Heart left ventricle (tissue), 13 donors: ENCODE data around the gene MCTP1.

Experiments used
- POLR2A ChIP-seq, 2 donors: fragments of 450-650 bp; IDR thresholded peaks; one replicate each; pipeline ENCODE4 v1.6.1; 2017; ENCODE audit warnings: antibody characterized with exemption in 2 of 2, mild to moderate bottlenecking in 2 of 2, moderate library complexity in 2 of 2
- TF ChIP-seq, protein P1 (sequence below), 12 donors: fragments of 200-600 bp; sonication (generic) in 4 of 12; IDR thresholded peaks; one replicate each; pipeline versions ENCODE4 v1.5.0 to v1.8.0; 2018 to 2022; ENCODE audit warnings: antibody characterized with exemption in 12 of 12, mild to moderate bottlenecking in 5 of 12
- donor health status: ischemic (EF 13 %, LVEDD 7.1; RV severe dilation, severe dysfunction).
- donor health status: DM: no; HTN: yes; CAD: no.
- donor health status: DM: no; HTN: no; CAD: no.
- donor health status: ischemic (EF 25% LVEDD 6.9; RV normal size, moderate dysfunction).
- donor health status: ischemic (EF 25% LVEDD 5.7; RV mildly dilated, moderate dysfunction).
- donor health status: ischemic (EF 35%, LVEDD 5.7; RV mildly dilated, moderate dysfunction).
- donor health status: nonischemic (EF 11% LVEDD 7.7; RV severe dilation, severe dysfunction).
- donor health status: DM: yes; HTN: yes; CAD: no.
- donor health status: PGD.
- donor health status: ischemic (EF 29% LVEDD 5.4; RV normal size, mild dysfunction).
- donor health status: nonischemic (EF 23%, LVEDD 6.1; RV moderate dilation, normal function).

DNA sequence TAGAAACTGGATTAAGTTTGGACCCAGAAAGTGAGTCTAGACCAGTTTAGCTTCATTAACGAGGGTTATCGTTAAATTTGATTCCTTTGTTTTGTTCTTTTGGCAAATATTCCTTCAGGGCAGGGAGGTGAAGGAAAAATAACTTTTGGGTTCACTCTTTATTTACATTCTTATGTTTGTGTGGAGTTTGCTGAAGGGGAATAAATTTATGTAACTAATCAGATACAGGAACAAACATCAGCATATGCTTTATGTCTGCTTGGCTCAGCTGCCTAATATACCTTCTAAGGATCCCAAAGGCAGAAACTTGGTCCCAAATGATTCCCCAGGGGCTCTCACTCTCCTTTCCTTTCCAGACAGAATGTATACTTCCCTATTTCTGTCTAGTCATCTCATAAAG lies 132.4 kb downstream of the MCTP1 start:
- TF ChIP-seq, protein P1, sequence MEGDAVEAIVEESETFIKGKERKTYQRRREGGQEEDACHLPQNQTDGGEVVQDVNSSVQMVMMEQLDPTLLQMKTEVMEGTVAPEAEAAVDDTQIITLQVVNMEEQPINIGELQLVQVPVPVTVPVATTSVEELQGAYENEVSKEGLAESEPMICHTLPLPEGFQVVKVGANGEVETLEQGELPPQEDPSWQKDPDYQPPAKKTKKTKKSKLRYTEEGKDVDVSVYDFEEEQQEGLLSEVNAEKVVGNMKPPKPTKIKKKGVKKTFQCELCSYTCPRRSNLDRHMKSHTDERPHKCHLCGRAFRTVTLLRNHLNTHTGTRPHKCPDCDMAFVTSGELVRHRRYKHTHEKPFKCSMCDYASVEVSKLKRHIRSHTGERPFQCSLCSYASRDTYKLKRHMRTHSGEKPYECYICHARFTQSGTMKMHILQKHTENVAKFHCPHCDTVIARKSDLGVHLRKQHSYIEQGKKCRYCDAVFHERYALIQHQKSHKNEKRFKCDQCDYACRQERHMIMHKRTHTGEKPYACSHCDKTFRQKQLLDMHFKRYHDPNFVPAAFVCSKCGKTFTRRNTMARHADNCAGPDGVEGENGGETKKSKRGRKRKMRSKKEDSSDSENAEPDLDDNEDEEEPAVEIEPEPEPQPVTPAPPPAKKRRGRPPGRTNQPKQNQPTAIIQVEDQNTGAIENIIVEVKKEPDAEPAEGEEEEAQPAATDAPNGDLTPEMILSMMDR (IDR thresholded peaks at IDR 0.05), result no peak
- no peak for TF ChIP-seq POLR2A (IDR thresholded peaks at IDR 0.05)
